Measurements from ENCODE around the gene TDRD9.

Gene TDRD9

GRCh38 chr14:104069541-104069940 is 141.3 kb downstream of the TDRD9 start:
- no peak for DNase-seq

GRCh38 chr14:104072586-104072985 is 144.3 kb downstream of the TDRD9 start:
- DNase-seq, result no peak

DNA sequence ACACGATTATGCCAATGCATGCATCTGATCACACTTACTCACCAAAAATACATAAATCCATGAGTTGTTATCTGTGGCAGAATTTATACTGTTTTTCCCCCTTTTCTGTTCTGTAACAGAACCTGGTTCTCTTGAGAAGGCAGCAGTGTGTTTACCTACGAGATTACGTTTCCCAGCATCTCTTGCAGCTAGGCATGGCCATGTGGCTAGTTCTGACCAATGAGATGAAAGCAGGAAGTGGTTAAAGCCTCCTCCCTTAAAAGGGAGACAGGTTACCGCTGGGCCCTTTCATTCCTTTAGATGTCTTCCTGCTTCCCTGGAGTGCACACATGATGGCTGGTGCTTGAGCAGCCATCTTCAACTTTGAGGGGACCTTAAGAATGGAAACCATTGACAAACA is 145.5 kb downstream of the TDRD9 start:
- DNase-seq, result no peak

DNA sequence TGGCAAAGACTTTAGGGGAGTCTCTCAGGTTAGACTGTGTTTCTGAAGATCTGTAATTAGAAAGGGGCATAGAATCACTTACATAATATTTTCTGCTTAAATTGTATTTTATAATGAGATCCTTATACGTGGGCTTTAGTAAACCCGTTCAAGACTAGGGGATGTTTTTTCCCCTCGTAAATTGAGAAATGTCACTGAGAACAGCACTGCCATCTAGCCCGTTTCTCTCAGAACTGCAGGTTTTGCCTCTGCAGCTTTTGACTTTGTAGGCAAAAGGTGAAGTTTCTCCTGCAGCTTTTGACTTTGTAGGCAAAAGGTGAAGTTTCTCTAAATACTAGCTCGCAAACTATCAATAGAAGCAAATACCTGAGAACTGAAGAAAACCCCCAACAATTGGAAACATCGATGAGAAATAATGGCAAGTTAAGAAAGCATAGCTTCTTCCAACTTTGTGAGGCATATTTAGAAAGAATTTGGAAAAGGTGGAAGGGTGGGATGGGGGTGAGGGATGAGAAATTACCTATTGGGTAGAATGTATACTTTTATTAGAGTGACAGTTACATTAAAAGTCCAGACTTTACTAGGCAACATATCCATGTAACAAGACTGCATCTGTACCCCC is 147.4 kb downstream of the TDRD9 start:
- DNase-seq, result no peak

DNA sequence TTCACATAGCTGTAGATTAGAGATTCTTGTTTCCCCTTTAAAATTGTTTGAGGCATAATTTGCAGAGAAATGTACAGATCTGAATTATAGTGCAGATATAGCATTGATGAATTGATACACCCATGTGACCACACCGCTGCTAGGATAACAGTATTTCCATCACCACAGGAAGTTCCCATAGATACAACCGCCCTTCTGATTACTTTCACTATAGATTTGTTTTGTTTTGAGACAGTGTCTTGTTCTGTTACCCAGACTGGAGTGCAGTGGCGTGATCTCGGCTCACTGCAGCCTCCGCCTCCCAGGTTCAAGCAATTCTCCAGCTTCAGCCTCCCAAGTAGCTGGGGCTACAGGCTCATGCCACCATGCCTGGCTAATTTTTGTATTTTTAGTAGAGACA is 148.5 kb downstream of the TDRD9 start:
- DNase-seq, result no peak

DNA sequence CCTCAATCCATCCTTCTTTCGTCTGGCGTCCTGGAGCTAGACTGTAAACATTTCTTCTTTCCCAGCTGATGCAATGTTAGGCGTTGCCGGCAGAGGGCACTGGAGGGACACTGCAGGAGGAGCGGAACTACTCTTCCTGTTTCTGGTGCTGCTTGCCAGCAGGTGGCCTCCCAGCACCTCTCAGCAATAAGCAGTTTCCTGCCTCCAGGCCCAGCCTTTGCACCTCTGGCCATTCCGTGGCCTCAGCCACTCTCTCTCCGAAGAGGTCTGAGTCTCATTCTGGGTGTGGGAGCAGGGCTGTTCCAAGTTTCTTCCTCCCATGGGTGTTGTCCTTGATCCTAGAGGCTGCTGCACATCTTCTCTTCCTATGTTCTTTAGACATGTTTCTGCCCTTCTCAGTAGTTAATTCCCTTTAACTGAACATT is 149.8 kb downstream of the TDRD9 start:
- DNase-seq, result peak; percentile 68

GRCh38 chr14:104080376-104081260 is 152.4 kb downstream of the TDRD9 start:
- no peak for DNase-seq

- DNase-seq, result no peak
Measured at GRCh38 chr14:104081261-104081835, 153.1 kb downstream of the TDRD9 start.

DNA sequence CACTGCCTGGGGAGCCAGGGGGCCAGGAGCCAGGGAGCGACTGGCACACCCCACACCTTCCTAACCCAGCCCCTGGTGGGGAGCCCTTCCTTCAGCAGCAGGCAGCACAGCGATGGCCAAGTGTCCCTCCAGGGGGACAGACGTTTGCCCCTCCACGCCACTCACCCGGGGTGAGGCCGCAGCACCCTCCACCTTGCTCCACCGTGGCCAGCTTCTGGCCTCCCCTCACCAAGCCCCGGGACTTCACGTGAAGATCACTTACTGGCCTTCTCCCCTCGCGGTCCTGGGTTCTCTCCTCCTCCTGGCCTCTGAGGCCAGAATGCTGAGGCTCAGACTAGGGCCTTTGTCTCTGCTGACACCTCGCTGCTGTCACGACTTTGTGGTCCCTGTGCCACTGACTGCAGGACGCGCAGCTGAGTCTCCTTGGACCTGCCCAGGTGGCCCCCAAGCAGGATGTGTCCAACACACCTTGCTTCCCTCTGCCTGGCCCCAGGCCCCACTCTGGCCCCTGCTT is 153.8 kb downstream of the TDRD9 start:
- DNase-seq, result no peak

GRCh38 chr14:104082807-104083206 is 154.6 kb downstream of the TDRD9 start:
- no peak for DNase-seq

DNA sequence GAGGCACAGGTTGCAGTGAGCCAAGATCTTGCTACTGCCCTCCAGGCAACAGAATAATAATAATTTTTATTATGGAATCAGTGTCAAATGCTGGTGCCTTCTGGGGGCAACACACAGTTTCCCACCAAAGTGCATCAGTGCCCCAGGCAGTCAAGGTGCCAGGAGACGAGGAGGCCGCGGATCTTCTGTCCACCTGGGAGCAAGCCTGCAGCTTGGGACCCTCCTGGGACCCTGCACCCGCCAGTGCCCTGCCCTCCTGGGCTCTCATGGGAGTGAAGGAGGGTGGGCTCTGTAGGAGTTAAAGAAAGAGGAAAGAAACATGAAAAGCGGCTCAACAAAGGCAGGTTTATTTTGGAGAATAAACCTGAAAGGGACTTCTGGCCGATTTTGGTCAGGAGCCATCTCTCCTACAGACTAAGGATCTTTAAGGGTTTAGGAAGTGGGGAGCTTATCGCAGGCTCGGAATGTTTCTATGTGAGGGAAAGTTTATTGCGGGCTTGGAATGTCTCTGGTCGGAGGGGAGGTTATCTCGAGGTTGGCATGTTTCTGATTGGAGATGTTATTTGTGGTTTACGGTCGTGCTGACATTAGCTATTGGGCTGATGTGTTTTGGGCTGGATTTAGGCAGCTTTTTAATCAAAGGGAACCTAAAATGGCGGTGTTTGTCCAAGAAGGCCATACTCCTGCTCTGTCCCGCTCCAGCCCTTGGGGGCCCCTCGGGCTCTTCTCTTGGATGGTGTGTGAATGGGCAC is 156.2 kb downstream of the TDRD9 start:
- DNase-seq, result no peak

GRCh38 chr14:104085032-104085888 is 157.0 kb downstream of the TDRD9 start, which contains the start of gene ASPG:
TSS of gene ASPG (plus strand) at chr14:104085700. CDS start at chr14:104085771, 71 bp downstream.
- DNase-seq, result no peak

- DNase-seq, result peak; percentile 47
Measured at GRCh38 chr14:104085889-104086201, 157.6 kb downstream of the TDRD9 start.

DNA sequence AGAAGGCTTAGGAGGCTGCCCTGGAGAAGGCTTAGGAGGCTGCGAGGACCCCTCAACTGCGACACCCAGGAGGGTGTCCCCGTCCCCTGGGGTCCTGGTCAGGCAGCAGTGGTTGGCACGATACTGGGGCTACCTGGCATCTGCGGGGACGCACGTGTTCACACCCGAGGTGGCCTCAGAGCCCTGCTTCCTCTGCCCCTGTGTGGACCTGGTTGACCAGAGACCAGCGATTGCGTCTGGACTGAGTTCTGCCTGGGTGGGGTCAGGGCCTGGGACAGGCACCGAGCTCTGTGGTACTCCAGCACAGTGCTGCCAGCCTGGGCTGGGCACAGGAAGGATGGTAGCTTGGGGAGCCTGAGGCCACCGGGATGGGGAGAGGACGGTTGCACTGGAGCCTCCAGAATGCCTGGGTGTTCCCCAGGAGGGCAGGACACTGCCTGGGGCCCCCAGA is 158.0 kb downstream of the TDRD9 start:
- no peak for DNase-seq

GRCh38 chr14:104086661-104087461 is 158.6 kb downstream of the TDRD9 start:
- no peak for DNase-seq

GRCh38 chr14:104087505-104087904 is 159.2 kb downstream of the TDRD9 start:
- no peak for DNase-seq

- no peak for DNase-seq
Measured at GRCh38 chr14:104087981-104088850, 160.0 kb downstream of the TDRD9 start.

- DNase-seq, result no peak
Measured at GRCh38 chr14:104090071-104090748, 162.0 kb downstream of the TDRD9 start.
